ENCODE results near the gene NLRP6.

GRCh38 chr11:306645-307371 is 28.6 kb downstream of the NLRP6 start:
- TF ChIP-seq POLR2AphosphoS5 (IDR thresholded peaks at IDR 0.05) = no peak
- no peak for TF ChIP-seq CTCF (IDR thresholded peaks at IDR 0.05)
- TF ChIP-seq POLR2A (IDR thresholded peaks at IDR 0.05) = no peak
- no peak for TF ChIP-seq EP300 (IDR thresholded peaks at IDR 0.05)

Data from gastroesophageal sphincter (tissue), 3 donors.